ENCODE results near the gene DEPDC4. TPM values are rescaled to one million over a fixed set of nuclear protein-coding genes. Genes with fewer than 3 reads are reported as not detected.
"Not testable (repeated sequence)": the region's sequence is repeated elsewhere in the genome, so short reads cannot be mapped to it uniquely, and the experiment has no call there.

The DEPDC4 gene
- total and polyA plus RNA-seq, 7 experiments from 2014 or later, result 0.64 to 1.3 (median 0.87) TPM

DNA sequence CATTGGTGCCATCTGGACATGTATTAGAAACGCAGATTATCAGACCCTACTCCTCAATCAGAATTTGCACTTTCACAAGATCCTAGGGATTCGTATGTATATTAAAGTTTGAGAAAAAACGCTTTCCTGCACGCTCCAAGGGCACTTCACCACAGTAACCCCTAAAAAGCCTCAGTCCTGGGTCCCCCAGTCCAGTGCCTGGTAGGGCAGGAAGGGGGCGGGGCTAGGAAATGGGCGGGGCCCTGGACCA lies 369 bp downstream of the DEPDC4 start:
- H3K4me1 ChIP-seq (ENCODE audit: control insufficient read depth in 2 of 2, insufficient read depth in 2 of 2, low read length in 2 of 2), result peaks cover 11 to 19% of the 10 kb centered on the region in 2 donors
- DNase-seq, result peak in 2 of 9 donors; percentile 90 to 94
- H3K27ac Mint-ChIP-seq, result peak overlapping the region; percentile 89 to 100 (median 98)
- H3K4me3 Mint-ChIP-seq, result peak overlapping the region; percentile 94 to 100 (median 98)
- peaks cover 0 to 5% (median 0%) of the 10 kb centered on the region in 11 donors for H3K9me3 Mint-ChIP-seq
- no peaks in the 10 kb centered on the region for H3K27me3 Mint-ChIP-seq
- peak overlapping the region; percentile 96 for H3K27ac ChIP-seq (ENCODE audit: low read depth, low read length)
- H3K4me3 ChIP-seq (ENCODE audit: low read length), result peak overlapping the region; percentile 98
- no peaks in the 10 kb centered on the region for H3K27me3 ChIP-seq (ENCODE audit: control insufficient read depth in 2 of 2, insufficient read depth in 2 of 2, low read length in 2 of 2)
- H3K36me3 Mint-ChIP-seq, result peaks cover 0 to 5% (median 0%) of the 10 kb centered on the region in 5 donors
- intact Hi-C loops (cut with micrococcal nuclease), result loop anchor here (2.0 to 5.0 kb wide), 6 partner anchors 66 to 1796 kb away; partner anchors contain the start of genes GNPTAB (in 1 of the 2), SLC25A3 (in 1 of the 2), UTP20 (in 1 of the 2) and WASHC3 (in 1 of the 2)
- POLR2A ChIA-PET, result interaction anchor here (0.9 to 3.0 kb wide), 5 partner anchors 17 to 67 kb away, joined by 3 to 23 read pairs (median 4); partner anchors contain the start of gene ACTR6
- H3K4me1 Mint-ChIP-seq, result peaks cover 18 to 48% (median 30%) of the 10 kb centered on the region in 7 donors
- peak; percentile 83 for ATAC-seq
- CTCF ChIA-PET, result no interaction called here
- no peaks in the 10 kb centered on the region for H3K9me3 ChIP-seq (ENCODE audit: control insufficient read depth in 2 of 3, low read length in 3 of 3)
- H3K36me3 ChIP-seq (ENCODE audit: control insufficient read depth in 2 of 3, insufficient read depth in 3 of 3, low read length in 3 of 3), result peaks cover 0 to 6% (median 0%) of the 10 kb centered on the region in 3 experiments

DNA sequence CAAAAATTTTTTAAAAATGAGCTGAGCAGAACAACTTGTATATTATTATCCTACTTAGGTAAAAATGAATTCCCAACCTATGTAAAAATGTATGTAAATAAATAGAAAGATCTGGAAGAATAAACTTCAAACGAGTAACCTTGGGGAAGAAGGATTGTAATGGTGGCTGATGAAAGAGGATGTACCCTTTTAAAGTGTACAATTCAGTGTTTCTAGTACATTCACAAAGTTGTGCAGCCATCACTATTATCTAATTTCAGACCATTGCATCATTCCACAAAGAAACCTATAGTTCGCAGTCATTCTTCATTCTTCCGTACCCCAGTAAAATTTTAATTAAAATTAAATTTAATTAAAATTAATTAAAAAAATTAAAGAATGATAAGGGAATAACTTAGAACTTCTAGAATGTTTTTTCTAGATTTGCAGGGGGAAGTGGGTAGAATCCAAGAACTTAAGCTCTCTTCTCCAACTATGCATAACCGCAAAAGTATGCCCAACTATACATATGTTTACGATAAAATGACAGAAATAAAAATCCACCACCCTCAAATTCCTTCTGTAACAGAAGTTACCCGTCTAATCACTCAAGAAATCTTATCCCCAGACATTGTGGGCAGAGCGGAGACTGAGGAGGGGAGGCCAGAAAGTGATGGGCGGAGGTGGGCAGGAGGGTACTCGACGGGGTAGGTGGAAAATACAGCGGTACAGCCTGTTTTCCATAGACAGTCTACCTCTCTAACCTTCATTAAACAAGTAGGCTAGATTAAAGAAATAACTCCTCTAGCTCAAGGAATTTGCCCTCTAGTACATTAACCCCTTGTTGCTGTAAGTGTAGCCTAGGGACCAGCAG lies 921 bp downstream of the DEPDC4 start:
- peak in 1 of 9 donors; percentile 3 for DNase-seq
- POLR2A ChIA-PET, result interaction anchor here (0.5 to 3.0 kb wide), 6 partner anchors 46 to 1014 kb away, joined by 3 to 23 read pairs (median 3); partner anchors contain the start of genes ACTR6 and UTP20

DNA sequence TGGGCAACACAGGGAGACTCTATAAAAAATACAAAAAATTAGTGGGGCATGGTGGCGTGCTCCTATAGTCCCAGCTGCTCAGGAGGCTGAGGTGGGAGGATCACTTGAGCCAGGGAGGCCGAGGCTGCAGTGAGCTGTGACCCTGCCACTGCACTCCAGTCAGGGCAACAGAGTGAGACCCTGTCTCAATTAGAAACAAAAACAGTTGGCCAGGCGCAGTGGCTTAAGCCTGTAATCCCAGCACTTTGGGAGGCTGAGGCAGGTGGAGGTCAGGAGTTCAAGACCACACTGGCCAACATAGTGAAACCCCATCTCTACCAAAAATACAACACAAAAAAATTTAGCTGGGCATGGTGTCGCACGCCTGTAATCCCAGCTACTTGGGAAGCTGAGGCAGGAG lies 1.8 kb downstream of the DEPDC4 start:
- not testable (repeated sequence) for H3K27me3 Mint-ChIP-seq; DNase-seq; H3K36me3 Mint-ChIP-seq; H3K9me3 ChIP-seq (ENCODE audit: control insufficient read depth in 2 of 3, low read length in 3 of 3); H3K9me3 Mint-ChIP-seq; ATAC-seq; H3K27ac Mint-ChIP-seq; H3K27ac ChIP-seq (ENCODE audit: low read depth, low read length); H3K4me3 ChIP-seq (ENCODE audit: low read length); H3K36me3 ChIP-seq (ENCODE audit: control insufficient read depth in 2 of 3, insufficient read depth in 3 of 3, low read length in 3 of 3); H3K27me3 ChIP-seq (ENCODE audit: control insufficient read depth in 2 of 2, insufficient read depth in 2 of 2, low read length in 2 of 2)
- ChIA-PET CTCF (interaction anchor here (0.6 kb wide), 1 partner anchor 1591 kb away, joined by 4 read pairs; no protein-coding TSS in a partner anchor), POLR2A (interaction anchor here (0.8 kb wide), 1 partner anchor 55 kb away, joined by 3 read pairs; no protein-coding TSS in a partner anchor)
- intact Hi-C loops (cut with micrococcal nuclease), result loop anchor here (5.0 kb wide), 3 partner anchors 67 to 1797 kb away; partner anchors contain the start of genes GNPTAB (in 1 of the 2) and WASHC3 (in 1 of the 2)
- H3K4me1 ChIP-seq (ENCODE audit: control insufficient read depth in 2 of 2, insufficient read depth in 2 of 2, low read length in 2 of 2), result peaks cover 11 to 19% of the 10 kb centered on the region in 2 donors
- H3K4me3 Mint-ChIP-seq, result peak overlapping the region in 2 of 10 donors; percentile 29 to 52
- peaks cover 13 to 35% (median 23%) of the 10 kb centered on the region in 7 donors for H3K4me1 Mint-ChIP-seq

More for the DNA sequence above, 921 bp downstream of the DEPDC4 start:
- Histone ChIP-seq H3K4me3 (ENCODE audit: low read length) (peak overlapping the region; percentile 98), H3K36me3 (ENCODE audit: control insufficient read depth in 2 of 3, insufficient read depth in 3 of 3, low read length in 3 of 3) (peaks cover 0 to 6% (median 0%) of the 10 kb centered on the region in 3 experiments), H3K27ac (ENCODE audit: low read depth, low read length) (peak overlapping the region; percentile 96), H3K4me1 (ENCODE audit: control insufficient read depth in 2 of 2, insufficient read depth in 2 of 2, low read length in 2 of 2) (peaks cover 11 to 19% of the 10 kb centered on the region in 2 donors), H3K27me3 (ENCODE audit: control insufficient read depth in 2 of 2, insufficient read depth in 2 of 2, low read length in 2 of 2) (no peaks in the 10 kb centered on the region), H3K9me3 (ENCODE audit: control insufficient read depth in 2 of 3, low read length in 3 of 3) (no peaks in the 10 kb centered on the region)
- peak overlapping the region; percentile 89 to 100 (median 98) for H3K27ac Mint-ChIP-seq
- intact Hi-C loops (cut with micrococcal nuclease), result loop anchor here (2.0 to 5.0 kb wide), 6 partner anchors 66 to 1797 kb away; partner anchors contain the start of genes GNPTAB (in 1 of the 2), SLC25A3 (in 1 of the 2), UTP20 (in 1 of the 2) and WASHC3 (in 1 of the 2)
- CTCF ChIA-PET, result no interaction called here
- peaks cover 0 to 5% (median 0%) of the 10 kb centered on the region in 5 donors for H3K36me3 Mint-ChIP-seq
- H3K4me1 Mint-ChIP-seq, result peaks cover 17 to 43% (median 27%) of the 10 kb centered on the region in 7 donors
- H3K4me3 Mint-ChIP-seq, result peak overlapping the region; percentile 94 to 100 (median 98)
- ATAC-seq, result no peak
- no peaks in the 10 kb centered on the region for H3K27me3 Mint-ChIP-seq
- H3K9me3 Mint-ChIP-seq, result peaks cover 0 to 5% (median 0%) of the 10 kb centered on the region in 11 donors

DNA sequence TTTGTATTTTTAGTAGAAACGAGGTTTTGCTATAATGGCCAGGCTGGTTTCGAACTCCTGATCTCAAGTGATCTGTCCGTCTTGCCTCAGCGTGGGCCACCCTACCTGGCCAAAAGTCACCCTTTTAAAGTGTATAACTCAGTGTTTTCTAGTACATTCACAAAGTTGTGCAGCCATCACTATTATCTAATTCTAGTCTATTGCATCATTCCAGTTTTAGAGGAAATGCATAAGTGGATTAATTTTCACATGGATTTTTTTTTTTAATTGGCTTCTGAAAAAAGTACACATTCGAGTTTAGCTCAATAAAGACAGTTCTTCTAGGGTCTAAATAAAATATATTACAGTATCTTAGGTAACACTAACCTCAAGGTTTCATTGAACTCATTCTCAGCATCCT lies 3.7 kb downstream of the DEPDC4 start:
- CTCF ChIA-PET, result interaction anchor here (0.6 kb wide), 1 partner anchor 34 kb away, joined by 3 read pairs; no protein-coding TSS in a partner anchor
- H3K27ac ChIP-seq (ENCODE audit: low read depth, low read length), result no peak overlapping the region
- Mint-ChIP-seq H3K4me3 (no peak overlapping the region), H3K27ac (no peak overlapping the region), H3K27me3 (no peaks in the 10 kb centered on the region), H3K9me3 (peaks cover 0 to 5% (median 0%) of the 10 kb centered on the region in 11 donors), H3K36me3 (peaks cover 0 to 4% (median under 1%) of the 10 kb centered on the region in 5 donors), H3K4me1 (peaks cover 0 to 22% (median 9%) of the 10 kb centered on the region in 7 donors)
- no peak overlapping the region for H3K4me3 ChIP-seq (ENCODE audit: low read length)
- no peaks in the 10 kb centered on the region for H3K9me3 ChIP-seq (ENCODE audit: control insufficient read depth in 2 of 3, low read length in 3 of 3)
- intact Hi-C loops (cut with micrococcal nuclease), result no loop called here
- no peak for ATAC-seq
- peaks cover 4 to 10% of the 10 kb centered on the region in 2 donors for H3K4me1 ChIP-seq (ENCODE audit: control insufficient read depth in 2 of 2, insufficient read depth in 2 of 2, low read length in 2 of 2)
- POLR2A ChIA-PET, result interaction anchor here (1.2 kb wide), 1 partner anchor 62 kb away, joined by 3 read pairs; the partner anchor contains the start of gene ACTR6
- peaks cover 0 to 6% (median 0%) of the 10 kb centered on the region in 3 experiments for H3K36me3 ChIP-seq (ENCODE audit: control insufficient read depth in 2 of 3, insufficient read depth in 3 of 3, low read length in 3 of 3)
- DNase-seq, result no peak
- no peaks in the 10 kb centered on the region for H3K27me3 ChIP-seq (ENCODE audit: control insufficient read depth in 2 of 2, insufficient read depth in 2 of 2, low read length in 2 of 2)

DNA sequence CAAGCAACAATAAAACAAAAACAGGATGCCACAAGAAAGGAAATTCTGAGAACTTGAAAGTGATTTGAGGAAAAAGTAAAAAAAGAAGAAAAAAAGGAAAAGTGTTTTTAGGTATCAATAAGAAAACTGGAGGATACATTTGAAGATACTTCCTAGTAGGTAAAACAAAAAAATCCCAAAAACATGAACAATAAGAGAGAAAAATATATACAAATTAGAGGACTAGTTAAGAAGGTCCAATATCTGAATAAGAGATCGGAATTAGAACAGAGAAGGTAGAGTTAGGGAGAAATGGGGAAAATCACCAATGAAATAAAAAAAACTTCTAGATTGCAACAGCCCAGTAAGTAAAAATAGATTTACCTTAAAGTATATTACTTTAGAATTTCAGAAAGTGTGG lies 8.8 kb downstream of the DEPDC4 start:
- Mint-ChIP-seq H3K36me3 (peaks cover 0 to 7% (median 4%) of the 10 kb centered on the region in 5 donors), H3K9me3 (peaks cover 0 to 5% (median 0%) of the 10 kb centered on the region in 11 donors), H3K27me3 (no peaks in the 10 kb centered on the region), H3K4me1 (peaks cover 0 to 15% (median 6%) of the 10 kb centered on the region in 7 donors), H3K4me3 (peak overlapping the region in 1 of 10 donors; percentile 31), H3K27ac (no peak overlapping the region)
- DNase-seq (no peak), ATAC-seq (no peak)
- Histone ChIP-seq H3K27me3 (ENCODE audit: control insufficient read depth in 2 of 2, insufficient read depth in 2 of 2, low read length in 2 of 2) (no peaks in the 10 kb centered on the region), H3K4me1 (ENCODE audit: control insufficient read depth in 2 of 2, insufficient read depth in 2 of 2, low read length in 2 of 2) (no peaks in the 10 kb centered on the region), H3K4me3 (ENCODE audit: low read length) (no peak overlapping the region), H3K27ac (ENCODE audit: low read depth, low read length) (no peak overlapping the region), H3K9me3 (ENCODE audit: control insufficient read depth in 2 of 3, low read length in 3 of 3) (no peaks in the 10 kb centered on the region), H3K36me3 (ENCODE audit: control insufficient read depth in 2 of 3, insufficient read depth in 3 of 3, low read length in 3 of 3) (no peaks in the 10 kb centered on the region)
- ChIA-PET CTCF (no interaction called here), POLR2A (no interaction called here)
- intact Hi-C loops (cut with micrococcal nuclease), result no loop called here

DNA sequence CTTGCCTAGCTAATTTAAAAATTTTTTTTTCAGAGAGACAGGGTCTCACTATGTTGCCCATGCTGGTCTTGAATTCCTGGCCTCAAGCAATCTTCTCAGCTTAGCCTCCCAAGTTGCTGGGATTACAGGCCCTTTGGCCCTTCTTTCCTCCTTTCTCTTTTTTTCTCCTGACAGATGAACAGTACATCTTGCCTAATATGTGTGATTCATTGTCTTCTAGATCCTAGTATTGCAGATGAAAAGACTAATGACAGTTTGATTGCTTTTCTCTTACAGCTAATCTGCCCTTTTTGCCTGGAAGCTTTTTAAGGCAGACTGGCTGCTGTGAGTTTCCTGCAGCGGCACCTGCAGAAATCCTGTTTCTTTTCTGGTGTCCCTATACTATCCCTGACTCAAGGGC lies 12.0 kb downstream of the DEPDC4 start:
- CTCF ChIA-PET, result no interaction called here
- no peak overlapping the region for H3K27ac ChIP-seq (ENCODE audit: low read depth, low read length)
- intact Hi-C loops (cut with micrococcal nuclease), result no loop called here

More for the DNA sequence above, 12.0 kb downstream of the DEPDC4 start:
- H3K9me3 ChIP-seq (ENCODE audit: control insufficient read depth in 2 of 3, low read length in 3 of 3), result no peaks in the 10 kb centered on the region
- Mint-ChIP-seq H3K4me3 (no peak overlapping the region), H3K4me1 (peaks cover 0 to 15% (median 6%) of the 10 kb centered on the region in 7 donors), H3K27me3 (no peaks in the 10 kb centered on the region), H3K36me3 (peaks cover 0 to 10% (median 4%) of the 10 kb centered on the region in 5 donors), H3K9me3 (peaks cover 0 to 5% (median 0%) of the 10 kb centered on the region in 11 donors), H3K27ac (peak overlapping the region in 1 of 9 donors; percentile 47)
- no peak for DNase-seq
- no peaks in the 10 kb centered on the region for H3K27me3 ChIP-seq (ENCODE audit: control insufficient read depth in 2 of 2, insufficient read depth in 2 of 2, low read length in 2 of 2)
- H3K36me3 ChIP-seq (ENCODE audit: control insufficient read depth in 2 of 3, insufficient read depth in 3 of 3, low read length in 3 of 3), result no peaks in the 10 kb centered on the region
- H3K4me3 ChIP-seq (ENCODE audit: low read length), result no peak overlapping the region
- no peak for ATAC-seq
- POLR2A ChIA-PET, result interaction anchor here (1.0 kb wide), 1 partner anchor 54 kb away, joined by 3 read pairs; the partner anchor contains the start of gene ACTR6
- no peaks in the 10 kb centered on the region for H3K4me1 ChIP-seq (ENCODE audit: control insufficient read depth in 2 of 2, insufficient read depth in 2 of 2, low read length in 2 of 2)

Measured in naive thymus-derived CD4-positive, alpha-beta T cell (primary cell).